Neuronal stem cell (in vitro differentiated cells): ENCODE results near the gene TBCC.

Experiments used
- DNase-seq: peaks from one replicate; pipeline ENCODE4 v3.0.0-alpha.2; 2013; ENCODE audit warnings: low spot score
- H2AFZ ChIP-seq: one replicate; pipeline ENCODE4 v1.6.1; 2013; ENCODE audit warnings: mild to moderate bottlenecking, low read length, inconsistent platforms
- H2AK5ac ChIP-seq: 2 replicates; pipeline ENCODE4 v1.6.1; 2013; ENCODE audit warnings: low read depth, mild to moderate bottlenecking, inconsistent platforms, low read length, moderate library complexity, mixed read lengths
- H2BK120ac ChIP-seq: 2 replicates; pipeline ENCODE4 v1.6.1; 2013; ENCODE audit warnings: low read depth, mild to moderate bottlenecking, inconsistent platforms, low read length, moderate library complexity, mixed read lengths
- H2BK12ac ChIP-seq: one replicate; pipeline ENCODE4 v1.6.1; 2013; ENCODE audit warnings: low read length, inconsistent platforms
- H2BK15ac ChIP-seq: 2 replicates; pipeline ENCODE4 v1.6.1; 2013; ENCODE audit warnings: mild to moderate bottlenecking, low read length, inconsistent platforms, mixed read lengths
- H2BK5ac ChIP-seq: one replicate; pipeline ENCODE4 v1.6.1; 2013; ENCODE audit warnings: inconsistent platforms, mild to moderate bottlenecking, low read length, moderate library complexity
- H3K14ac ChIP-seq: one replicate; pipeline ENCODE4 v1.6.1; 2013; ENCODE audit warnings: low read length, inconsistent platforms
- H3K18ac ChIP-seq: 2 replicates; pipeline ENCODE4 v1.6.1; 2013; ENCODE audit warnings: low read length, inconsistent platforms
- H3K23ac ChIP-seq: 2 replicates; pipeline ENCODE4 v1.6.1; 2013; ENCODE audit warnings: low read depth, mild to moderate bottlenecking, mixed read lengths, low read length, inconsistent platforms; ENCODE audit not compliant: poor library complexity
- H3K27ac ChIP-seq: replicated peaks from 3 replicates; pipeline ENCODE4 v1.5.1; 2013; ENCODE audit warnings: low read length, inconsistent platforms
- H3K27me3 ChIP-seq, 3 experiments: 2 replicates each; pipeline ENCODE4 v1.6.1; 2013; ENCODE audit warnings: low read length in 3 of 3, mild to moderate bottlenecking in 2 of 3, inconsistent platforms in 1 of 3, low read depth in 1 of 3, mixed read lengths in 1 of 3, moderate library complexity in 1 of 3; ENCODE audit not compliant: control insufficient read depth in 3 of 3, insufficient read depth in 3 of 3
- H3K36me3 ChIP-seq, 2 donors: replicated peaks in 1 of 2; 2 replicates each; pipeline ENCODE4 v1.6.1; 2013; ENCODE audit warnings: low read length in 2 of 2; ENCODE audit not compliant: control insufficient read depth in 2 of 2, insufficient read depth in 2 of 2
- H3K4ac ChIP-seq: 2 replicates; pipeline ENCODE4 v1.6.1; 2013; ENCODE audit warnings: inconsistent platforms, mild to moderate bottlenecking, low read length, moderate library complexity
- H3K4me1 ChIP-seq, 2 donors: 1 replicate in 1 of 2; 2 replicates in 1 of 2; pipeline ENCODE4 v1.6.1; 2013; ENCODE audit warnings: low read length in 2 of 2, low read depth in 1 of 2; ENCODE audit not compliant: control insufficient read depth in 2 of 2, insufficient read depth in 1 of 2
- H3K4me2 ChIP-seq: one replicate; pipeline ENCODE4 v1.6.1; 2013; ENCODE audit warnings: mild to moderate bottlenecking, low read length, inconsistent platforms; ENCODE audit not compliant: insufficient read depth, poor library complexity, severe bottlenecking
- H3K4me3 ChIP-seq, 2 donors: 2 replicates each; pipeline ENCODE4 v1.5.1; 2013; ENCODE audit warnings: low read length in 2 of 2, mild to moderate bottlenecking in 2 of 2, inconsistent platforms in 1 of 2, moderate library complexity in 1 of 2
- H3K79me1 ChIP-seq: one replicate; pipeline ENCODE4 v1.6.1; 2013; ENCODE audit warnings: low read depth, mild to moderate bottlenecking, inconsistent platforms, low read length, moderate library complexity
- H3K9ac ChIP-seq: one replicate; pipeline ENCODE4 v1.6.1; 2013; ENCODE audit warnings: mild to moderate bottlenecking, low read depth, low read length, inconsistent platforms; ENCODE audit not compliant: poor library complexity
- H3K9me3 ChIP-seq, 2 donors: replicated peaks in 1 of 2; 2 replicates each; pipeline versions ENCODE3 to v1.6.1; 2013; ENCODE audit warnings: low read length in 2 of 2, mild to moderate bottlenecking in 2 of 2, inconsistent platforms in 1 of 2, low read depth in 1 of 2, mixed read lengths in 1 of 2, moderate library complexity in 1 of 2; ENCODE audit not compliant: control insufficient read depth in 2 of 2, insufficient read depth in 1 of 2
- H4K8ac ChIP-seq: one replicate; pipeline ENCODE4 v1.6.1; 2013; ENCODE audit warnings: low read depth, mild to moderate bottlenecking, inconsistent platforms, low read length, moderate library complexity
- H4K91ac ChIP-seq: one replicate; pipeline ENCODE4 v1.6.1; 2013; ENCODE audit warnings: low read length, low read depth, mild to moderate bottlenecking, inconsistent platforms; ENCODE audit not compliant: poor library complexity
- WGBS, 2 donors: extraction: QIAGEN DNeasy Blood & Tissue Kit; methylation state at CpG; one replicate each; pipeline ENCODE4 v1.1.7; 2013; ENCODE audit warnings: missing lambda C conversion rate in 2 of 2, mixed read lengths in 1 of 2; ENCODE audit not compliant: insufficient read length in 2 of 2, insufficient replicate concordance in 1 of 2; ENCODE audit errors: extremely low coverage in 2 of 2; 5-methylcytosine and 5-hydroxymethylcytosine counted together

The TBCC gene

GRCh38 chr6:42720739-42721138 lies 25.2 kb downstream of the TBCC start:
- no peak overlapping the region for H3K18ac ChIP-seq
- H2BK12ac ChIP-seq: no peak overlapping the region
- no peak overlapping the region for H2AFZ ChIP-seq
- no peak overlapping the region for H2BK15ac ChIP-seq
- no peak overlapping the region for H3K4ac ChIP-seq
- H3K4me3 ChIP-seq: no peak overlapping the region
- no peak overlapping the region for H4K91ac ChIP-seq
- no peak overlapping the region for H3K27ac ChIP-seq
- no peak overlapping the region for H2BK120ac ChIP-seq
- H2AK5ac ChIP-seq: no peak overlapping the region
- no peaks in the 10 kb centered on the region for H3K79me1 ChIP-seq
- no peaks in the 10 kb centered on the region for H3K9me3 ChIP-seq
- H3K27me3 ChIP-seq: peaks cover 0 to 20% (median 0%) of the 10 kb centered on the region in 3 experiments
- no peak overlapping the region for H4K8ac ChIP-seq
- H2BK5ac ChIP-seq: no peak overlapping the region
- no peak overlapping the region for H3K14ac ChIP-seq
- H3K36me3 ChIP-seq: no peaks in the 10 kb centered on the region
- DNase-seq: no peak
- no peaks in the 10 kb centered on the region for H3K4me1 ChIP-seq
- no peak overlapping the region for H3K23ac ChIP-seq
- WGBS, 2 donors: no CpG with 5 or more reads among the region's 8 CpGs
- H3K9ac ChIP-seq: no peak overlapping the region
- H3K4me2 ChIP-seq: no peak overlapping the region

- H3K4ac ChIP-seq: no peak overlapping the region
- no peak overlapping the region for H3K27ac ChIP-seq
- peaks cover 0 to 3% (median 0%) of the 10 kb centered on the region in 3 experiments for H3K27me3 ChIP-seq
- H3K79me1 ChIP-seq: no peaks in the 10 kb centered on the region
- DNase-seq: no peak
- no peak overlapping the region for H3K4me3 ChIP-seq
- H3K4me2 ChIP-seq: no peak overlapping the region
- H3K18ac ChIP-seq: no peak overlapping the region
- WGBS, 2 donors: no CpG with 5 or more reads among the region's 4 CpGs
- H3K36me3 ChIP-seq: no peaks in the 10 kb centered on the region
- H2BK5ac ChIP-seq: no peak overlapping the region
- no peak overlapping the region for H2BK15ac ChIP-seq
- H3K9me3 ChIP-seq: peaks cover 9 to 11% of the 10 kb centered on the region in 2 donors
- H3K14ac ChIP-seq: no peak overlapping the region
- no peak overlapping the region for H2BK12ac ChIP-seq
- H4K8ac ChIP-seq: no peak overlapping the region
- H2AK5ac ChIP-seq: no peak overlapping the region
- H2AFZ ChIP-seq: no peak overlapping the region
- H3K23ac ChIP-seq: no peak overlapping the region
- H3K9ac ChIP-seq: no peak overlapping the region
- H4K91ac ChIP-seq: no peak overlapping the region
- no peak overlapping the region for H2BK120ac ChIP-seq
- H3K4me1 ChIP-seq: peaks cover 0 to 2% of the 10 kb centered on the region in 2 donors
Measured at GRCh38 chr6:42715871-42716270, 30.0 kb downstream of the TBCC start.

GRCh38 chr6:42714098-42714761 lies 31.7 kb downstream of the TBCC start:
- H3K23ac ChIP-seq: no peak overlapping the region
- no peak overlapping the region for H3K4me2 ChIP-seq
- H4K91ac ChIP-seq: no peak overlapping the region
- no peak overlapping the region for H4K8ac ChIP-seq
- peaks cover 0 to 4% (median 0%) of the 10 kb centered on the region in 3 experiments for H3K27me3 ChIP-seq
- H3K27ac ChIP-seq: no peak overlapping the region
- no peak overlapping the region for H3K9ac ChIP-seq
- no peak overlapping the region for H3K14ac ChIP-seq
- H2BK12ac ChIP-seq: no peak overlapping the region
- no peak overlapping the region for H3K18ac ChIP-seq
- peaks cover 9 to 11% of the 10 kb centered on the region in 2 donors for H3K9me3 ChIP-seq
- no peak for DNase-seq
- H3K79me1 ChIP-seq: no peaks in the 10 kb centered on the region
- no peak overlapping the region for H3K4ac ChIP-seq
- H3K36me3 ChIP-seq: no peaks in the 10 kb centered on the region
- H2AFZ ChIP-seq: no peak overlapping the region
- H3K4me3 ChIP-seq: no peak overlapping the region
- no peak overlapping the region for H2AK5ac ChIP-seq
- no CpG with 5 or more reads among the region's 4 CpGs for WGBS, 2 donors
- no peak overlapping the region for H2BK120ac ChIP-seq
- no peak overlapping the region for H2BK5ac ChIP-seq
- H3K4me1 ChIP-seq: peaks cover 5 to 13% of the 10 kb centered on the region in 2 donors
- no peak overlapping the region for H2BK15ac ChIP-seq

GRCh38 chr6:42711930-42712329 lies 34.0 kb downstream of the TBCC start:
- Histone ChIP-seq H4K91ac (peak overlapping the region; percentile 56), H3K27me3 (peaks cover 0 to 4% (median 0%) of the 10 kb centered on the region in 3 experiments), H2BK120ac (no peak overlapping the region), H3K14ac (no peak overlapping the region), H2AFZ (no peak overlapping the region), H3K4me1 (peaks cover 5 to 13% of the 10 kb centered on the region in 2 donors), H2BK12ac (no peak overlapping the region), H3K23ac (no peak overlapping the region), H3K9me3 (peaks cover 9 to 11% of the 10 kb centered on the region in 2 donors), H3K18ac (no peak overlapping the region), H2AK5ac (peak overlapping the region; percentile 15), H3K9ac (no peak overlapping the region), H2BK15ac (no peak overlapping the region), H3K36me3 (no peaks in the 10 kb centered on the region), H3K4me3 (no peak overlapping the region), H3K4ac (no peak overlapping the region), H3K4me2 (no peak overlapping the region), H3K27ac (no peak overlapping the region), H2BK5ac (peak overlapping the region; percentile 8), H3K79me1 (no peaks in the 10 kb centered on the region), H4K8ac (no peak overlapping the region)
- no peak for DNase-seq
- no CpG with 5 or more reads among the region's 5 CpGs for WGBS, 2 donors
